Loucy (cell line): ENCODE data around the gene PLEKHN1.
A peak's percentile ranks its signal among the peaks of the same experiment; 100 is the strongest.

ENCODE experiments used
- H2AFZ ChIP-seq: fragments of 200-600 bp; sonication (generic); 2 replicates; pipeline ENCODE4 v1.6.0; 2016; ENCODE audit warnings: antibody characterized with exemption, mild to moderate bottlenecking, low read length, moderate library complexity
- H3F3A ChIP-seq: fragments of 200-600 bp; 2 replicates; pipeline ENCODE4 v1.6.0; 2016; ENCODE audit warnings: antibody characterized with exemption, low read depth, mild to moderate bottlenecking
- H3K27me3 ChIP-seq: fragments of 200-600 bp; sonication (generic); 2 replicates; pipeline ENCODE4 v1.6.1; 2014; ENCODE audit warnings: low read length, mild to moderate bottlenecking; ENCODE audit not compliant: insufficient read depth, poor library complexity, severe bottlenecking
- H3K36me3 ChIP-seq: fragments of 200-600 bp; sonication (generic); 2 replicates; pipeline ENCODE4 v1.6.1; 2016; ENCODE audit warnings: low read length; ENCODE audit not compliant: insufficient read depth
- H3K4me1 ChIP-seq: fragments of 200-600 bp; sonication (generic); 2 replicates; pipeline ENCODE4 v1.5.1; 2014; ENCODE audit warnings: low read length, mild to moderate bottlenecking; ENCODE audit not compliant: insufficient read depth, poor library complexity, severe bottlenecking
- H3K4me2 ChIP-seq: fragments of 200-600 bp; sonication (generic); 2 replicates; pipeline ENCODE4 v1.6.0; 2014; ENCODE audit warnings: antibody characterized with exemption, low read length, low read depth, mild to moderate bottlenecking; ENCODE audit not compliant: poor library complexity, severe bottlenecking
- H3K4me3 ChIP-seq: fragments of 200-600 bp; sonication (generic); 2 replicates; pipeline ENCODE4 v1.5.1; 2014; ENCODE audit warnings: low read length, mild to moderate bottlenecking, mixed read lengths; ENCODE audit not compliant: poor library complexity, severe bottlenecking
- H3K79me2 ChIP-seq: fragments of 200-600 bp; sonication (generic); 2 replicates; pipeline ENCODE4 v1.6.1; 2014; ENCODE audit warnings: low read length; ENCODE audit not compliant: insufficient read depth
- H3K9ac ChIP-seq: fragments of 200-600 bp; sonication (generic); 2 replicates; pipeline ENCODE4 v1.6.0; 2014; ENCODE audit warnings: mild to moderate bottlenecking, low read depth, low read length, moderate library complexity; ENCODE audit not compliant: poor library complexity, severe bottlenecking
- H3K9me2 ChIP-seq: fragments of 200-600 bp; sonication (generic); replicated peaks from 2 replicates; pipeline ENCODE4 v1.6.1; 2016; ENCODE audit warnings: low read depth, low read length, mixed read lengths
- H3K9me3 ChIP-seq: fragments of 200-600 bp; sonication (generic); 2 replicates; pipeline ENCODE4 v1.6.1; 2014; ENCODE audit warnings: mild to moderate bottlenecking, antibody characterized with exemption, low read length, low read depth; ENCODE audit not compliant: insufficient read depth
- H4K20me1 ChIP-seq: fragments of 200-600 bp; sonication (generic); 2 replicates; pipeline ENCODE4 v1.6.0; 2014; ENCODE audit warnings: antibody characterized with exemption, low read length, mild to moderate bottlenecking; ENCODE audit not compliant: insufficient read depth, poor library complexity, severe bottlenecking
- CTCF ChIP-seq: fragments of 200-600 bp; sonication (generic); conservative IDR thresholded peaks from 2 replicates; pipeline ENCODE4 v1.5.1; 2014; ENCODE audit warnings: mild to moderate bottlenecking, antibody characterized with exemption, low read length
- EZH2phosphoT487 ChIP-seq: fragments of 200-600 bp; IDR thresholded peaks from 2 replicates; pipeline ENCODE4 v1.6.1; 2018; ENCODE audit warnings: antibody characterized with exemption, mild to moderate bottlenecking, moderate library complexity, borderline replicate concordance

Gene PLEKHN1

GRCh38 chr1:920521-920920 is 45.8 kb upstream of the PLEKHN1 start:
- Histone ChIP-seq H3K27me3 (no peaks in the 10 kb centered on the region), H4K20me1 (no peaks in the 10 kb centered on the region), H3K4me3 (peak overlapping the region; percentile 65), H3K9me3 (no peaks in the 10 kb centered on the region), H3K4me2 (peak overlapping the region; percentile 92), H3K4me1 (peaks cover 36% of the 10 kb centered on the region), H2AFZ (0 out of 2 replicates have a peak overlapping the region, but pooled peaks have one; percentile 34), H3K9me2 (no peaks in the 10 kb centered on the region), H3K79me2 (no peaks in the 10 kb centered on the region), H3K36me3 (no peaks in the 10 kb centered on the region), H3K9ac (peak overlapping the region; percentile 49), H3F3A (no peaks in the 10 kb centered on the region)
- TF ChIP-seq EZH2phosphoT487 (no peak), CTCF (no peak)

GRCh38 chr1:921011-921837 is 45.1 kb upstream of the PLEKHN1 start:
- no peaks in the 10 kb centered on the region for H3K36me3 ChIP-seq
- no peaks in the 10 kb centered on the region for H3F3A ChIP-seq
- H3K79me2 ChIP-seq: no peaks in the 10 kb centered on the region
- peak overlapping the region; percentile 49 for H3K9ac ChIP-seq
- no peaks in the 10 kb centered on the region for H3K9me3 ChIP-seq
- no peaks in the 10 kb centered on the region for H3K27me3 ChIP-seq
- peak overlapping the region; percentile 65 for H3K4me3 ChIP-seq
- H2AFZ ChIP-seq: 0 out of 2 replicates have a peak overlapping the region, but pooled peaks have one; percentile 34
- no peaks in the 10 kb centered on the region for H3K9me2 ChIP-seq
- peak; percentile 43 for TF ChIP-seq CTCF
- TF ChIP-seq EZH2phosphoT487: no peak
- H3K4me2 ChIP-seq: peak overlapping the region; percentile 92
- H4K20me1 ChIP-seq: no peaks in the 10 kb centered on the region
- peaks cover 41% of the 10 kb centered on the region for H3K4me1 ChIP-seq

GRCh38 chr1:923131-923990 is 42.9 kb upstream of the PLEKHN1 start, which contains the start of gene SAMD11:
TSS of gene SAMD11 (plus strand) at chr1:923923. CDS start at chr1:924432, 509 bp downstream.
- Histone ChIP-seq H3K36me3 (no peaks in the 10 kb centered on the region), H3K9me3 (no peaks in the 10 kb centered on the region), H3K27me3 (no peaks in the 10 kb centered on the region), H3F3A (no peaks in the 10 kb centered on the region), H3K9me2 (no peaks in the 10 kb centered on the region), H3K79me2 (no peaks in the 10 kb centered on the region), H3K4me1 (peaks cover 41% of the 10 kb centered on the region), H4K20me1 (no peaks in the 10 kb centered on the region), H3K4me3 (peak within 1 kb of the TSS; percentile 80), H2AFZ (peak within 1 kb of the TSS; percentile 76), H3K4me2 (peak within 1 kb of the TSS; percentile 95), H3K9ac (peak within 1 kb of the TSS; percentile 73)
- TF ChIP-seq CTCF (peak; percentile 28), EZH2phosphoT487 (no peak)
